Measurements from ENCODE around the gene PLEKHA7.

Gene PLEKHA7

DNA sequence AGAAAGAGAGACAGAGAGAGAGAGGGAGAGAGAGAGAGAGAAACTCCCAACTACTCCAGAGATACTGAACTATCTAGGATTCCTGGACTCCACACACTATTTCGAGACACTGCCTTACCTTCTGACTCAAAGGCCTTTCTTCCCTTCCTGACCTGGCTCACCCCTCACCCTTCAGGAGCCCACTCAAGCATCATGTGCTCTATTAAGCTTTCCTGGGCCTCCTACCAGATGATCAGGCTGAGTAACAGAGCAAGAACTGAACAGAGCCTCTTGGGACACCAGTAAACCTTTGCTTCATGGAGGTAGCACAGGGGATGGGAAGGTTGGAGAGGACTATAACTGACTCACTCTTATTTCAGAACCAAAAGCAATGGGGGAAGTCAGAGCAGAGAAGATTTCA, 31.4 kb downstream of the PLEKHA7 start:
- DNase-seq (ENCODE audit: low spot score in 2 of 2) (no peak), ATAC-seq (replicated peaks; ENCODE audit: extremely low read depth, poor library complexity, severe bottlenecking) (no peak)
- Mint-ChIP-seq H3K27ac (ENCODE audit: low read depth) (no peak overlapping the region), H3K36me3 (ENCODE audit: insufficient read depth) (peaks cover 9% of the 10 kb centered on the region), H3K9me3 (no peaks in the 10 kb centered on the region), H3K4me1 (peaks cover 25% of the 10 kb centered on the region), H3K4me3 (no peak overlapping the region), H3K27me3 (no peaks in the 10 kb centered on the region)

DNA sequence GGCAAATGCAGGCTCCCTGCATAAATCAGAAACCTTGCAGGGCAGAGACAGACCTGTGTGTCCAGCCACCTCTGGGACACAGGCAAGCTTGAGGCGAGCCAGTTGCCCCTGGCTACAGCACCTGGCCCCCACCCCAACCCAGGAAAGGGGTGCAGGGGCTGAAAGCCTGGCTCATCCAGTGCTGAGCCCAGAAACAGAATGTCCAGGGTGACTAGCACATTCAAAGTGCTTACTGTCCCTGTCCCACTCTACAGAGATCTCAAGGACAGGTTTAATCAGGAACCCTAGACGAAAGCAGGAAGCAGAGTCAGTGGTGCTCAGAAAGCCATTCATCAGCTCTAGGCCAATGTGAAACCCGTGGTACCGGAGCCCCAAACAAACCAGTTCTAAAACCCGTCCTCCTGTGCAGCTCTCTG, 31.9 kb downstream of the PLEKHA7 start:
- Mint-ChIP-seq H3K4me3 (no peak overlapping the region), H3K36me3 (ENCODE audit: insufficient read depth) (peaks cover 9% of the 10 kb centered on the region), H3K4me1 (peaks cover 19% of the 10 kb centered on the region), H3K27me3 (no peaks in the 10 kb centered on the region), H3K9me3 (no peaks in the 10 kb centered on the region), H3K27ac (ENCODE audit: low read depth) (no peak overlapping the region)
- ATAC-seq (replicated peaks; ENCODE audit: extremely low read depth, poor library complexity, severe bottlenecking) (no peak), DNase-seq (ENCODE audit: low spot score in 2 of 2) (no peak)

DNA sequence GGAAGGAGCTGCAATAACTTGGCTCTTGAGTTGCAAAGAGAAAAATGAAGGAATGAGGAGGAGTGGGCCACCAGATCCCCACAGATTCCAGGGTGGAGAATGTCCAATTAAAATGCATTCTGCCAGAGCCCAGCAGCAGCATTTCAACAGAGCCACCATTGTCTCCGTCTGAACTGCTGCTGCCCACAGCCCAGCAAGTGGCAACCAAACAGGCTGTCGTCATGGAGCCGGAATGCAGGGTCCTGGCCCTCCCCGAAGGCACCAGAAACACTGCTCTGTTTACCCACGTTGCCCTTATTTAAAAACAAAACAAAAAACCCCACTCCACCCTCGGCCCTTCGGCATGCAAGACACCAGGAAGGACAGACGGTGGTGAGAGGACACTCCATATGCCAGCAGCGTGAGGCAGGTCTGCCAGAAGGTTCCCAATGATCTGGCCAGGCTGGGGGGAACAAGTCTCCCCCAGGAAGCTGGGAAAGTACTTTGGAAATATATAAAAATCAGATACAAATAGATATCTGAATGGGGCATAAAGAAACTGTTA, 32.5 kb downstream of the PLEKHA7 start:
- DNase-seq (ENCODE audit: low spot score in 2 of 2), result no peak
- Mint-ChIP-seq H3K27ac (ENCODE audit: low read depth) (no peak overlapping the region), H3K9me3 (no peaks in the 10 kb centered on the region), H3K4me1 (peaks cover 17% of the 10 kb centered on the region), H3K4me3 (no peak overlapping the region), H3K36me3 (ENCODE audit: insufficient read depth) (peaks cover 9% of the 10 kb centered on the region), H3K27me3 (no peaks in the 10 kb centered on the region)
- ATAC-seq (replicated peaks; ENCODE audit: extremely low read depth, poor library complexity, severe bottlenecking), result no peak

DNA sequence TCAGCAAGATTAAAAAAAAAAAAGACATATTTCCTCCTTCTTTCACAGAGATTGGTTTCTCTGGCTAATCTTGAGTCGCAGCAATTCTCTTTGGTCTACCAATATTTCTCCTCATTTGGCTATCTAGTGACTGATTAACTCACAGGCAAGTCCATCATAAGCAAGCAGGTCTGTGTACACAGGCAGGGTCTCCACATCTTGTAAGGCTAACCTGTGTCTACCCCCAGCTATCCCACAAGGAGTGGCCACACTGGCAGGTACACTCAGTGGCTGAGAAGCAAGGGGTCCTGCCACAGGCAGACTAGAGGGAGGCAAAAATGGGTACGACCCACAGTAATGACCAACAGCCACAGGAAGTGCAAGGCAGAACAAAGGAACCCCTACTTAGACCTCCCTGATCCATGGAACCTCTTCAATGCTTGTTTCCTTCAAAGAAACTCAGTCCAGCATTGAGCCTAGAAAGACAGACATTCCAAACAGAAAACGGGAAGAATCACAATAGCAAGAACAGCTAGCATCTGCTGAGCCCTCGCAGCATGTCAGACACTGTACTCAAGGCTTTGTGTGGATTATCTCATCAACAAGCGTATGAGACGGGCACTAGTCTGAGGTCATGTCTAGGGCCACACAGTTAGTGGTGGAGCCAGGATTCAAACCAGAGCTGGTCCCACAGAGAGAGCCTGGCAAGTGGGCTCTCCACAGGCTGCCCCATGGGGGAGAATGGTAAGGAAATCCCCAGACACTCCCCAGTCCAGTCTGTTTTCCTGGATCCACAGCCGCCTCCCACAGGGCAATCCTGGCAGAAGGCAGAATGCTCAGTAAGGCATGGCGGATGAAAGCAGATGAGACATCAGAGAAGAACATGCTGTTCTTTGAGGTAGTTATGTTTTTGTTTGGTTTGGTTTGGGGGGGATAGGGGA, 34.3 kb downstream of the PLEKHA7 start:
- H3K27ac Mint-ChIP-seq (ENCODE audit: low read depth), result no peak overlapping the region
- ATAC-seq (replicated peaks; ENCODE audit: extremely low read depth, poor library complexity, severe bottlenecking), result no peak

DNA sequence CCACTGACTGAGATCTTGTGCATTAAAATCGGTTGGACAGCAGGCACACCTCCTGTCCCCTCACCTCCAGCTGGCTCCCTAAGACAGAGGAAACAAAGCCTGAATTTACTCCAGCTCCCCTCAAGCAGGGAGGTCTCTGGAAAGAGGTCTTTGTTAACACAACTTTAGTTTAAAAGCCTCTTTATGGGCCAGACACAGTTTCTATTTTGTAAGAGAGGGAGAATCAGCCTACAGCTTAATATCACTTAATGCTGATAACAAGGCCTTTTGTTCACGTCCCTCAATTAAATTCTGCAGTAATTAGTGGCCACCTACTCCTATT, 36.3 kb downstream of the PLEKHA7 start:
- DNase-seq (ENCODE audit: low spot score in 2 of 2), result no peak
- Mint-ChIP-seq H3K4me3 (no peak overlapping the region), H3K27ac (ENCODE audit: low read depth) (no peak overlapping the region), H3K36me3 (ENCODE audit: insufficient read depth) (no peaks in the 10 kb centered on the region), H3K4me1 (no peaks in the 10 kb centered on the region), H3K27me3 (no peaks in the 10 kb centered on the region), H3K9me3 (no peaks in the 10 kb centered on the region)
- ATAC-seq (replicated peaks; ENCODE audit: extremely low read depth, poor library complexity, severe bottlenecking), result no peak

More for the DNA sequence above, 34.3 kb downstream of the PLEKHA7 start:
- Mint-ChIP-seq H3K4me3 (no peak overlapping the region), H3K27me3 (no peaks in the 10 kb centered on the region), H3K4me1 (no peaks in the 10 kb centered on the region), H3K36me3 (ENCODE audit: insufficient read depth) (no peaks in the 10 kb centered on the region), H3K9me3 (no peaks in the 10 kb centered on the region)
- DNase-seq (ENCODE audit: low spot score in 2 of 2), result no peak

DNA sequence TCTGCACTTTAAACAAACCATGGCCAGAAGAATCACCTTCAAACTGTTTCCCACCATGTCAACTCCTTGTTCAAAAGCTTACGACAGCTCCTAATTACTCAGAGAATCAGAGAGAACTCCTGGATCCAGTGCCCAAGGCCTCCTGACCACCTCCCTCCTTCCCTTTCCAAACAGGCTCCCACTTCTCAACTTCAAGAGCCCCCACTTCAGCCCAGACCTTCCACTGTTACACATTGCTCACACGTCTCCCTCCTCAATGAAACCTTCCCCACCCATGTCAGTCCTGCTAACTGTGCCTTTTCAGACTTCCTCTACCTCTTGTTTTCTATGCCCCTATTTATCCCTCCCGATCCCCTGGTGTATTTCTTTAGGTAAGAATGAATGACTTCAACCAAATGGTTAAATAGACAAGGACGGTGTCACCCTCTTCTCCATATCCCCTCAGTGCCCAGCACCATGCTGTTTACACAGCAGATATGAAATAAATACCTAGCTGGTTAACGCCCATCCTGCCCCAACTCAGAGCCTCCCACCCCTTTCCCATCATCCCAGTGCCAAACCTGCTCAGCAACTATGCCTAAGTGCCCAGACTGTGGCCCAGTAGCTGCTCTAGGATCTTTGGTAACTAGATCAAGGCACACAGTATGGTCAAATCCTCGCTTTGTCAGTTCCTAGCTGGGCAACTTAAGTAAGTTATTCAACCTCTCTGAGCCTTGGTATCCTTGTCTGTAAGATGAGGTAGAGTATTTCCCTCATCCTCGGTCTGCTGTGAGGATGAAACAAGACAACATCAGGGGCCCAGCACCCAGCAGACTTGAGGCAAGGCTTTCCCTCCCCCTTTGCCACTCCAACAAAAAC, 36.8 kb downstream of the PLEKHA7 start:
- Mint-ChIP-seq H3K4me3 (no peak overlapping the region), H3K9me3 (no peaks in the 10 kb centered on the region), H3K27ac (ENCODE audit: low read depth) (no peak overlapping the region), H3K4me1 (no peaks in the 10 kb centered on the region), H3K36me3 (ENCODE audit: insufficient read depth) (no peaks in the 10 kb centered on the region), H3K27me3 (no peaks in the 10 kb centered on the region)
- DNase-seq (ENCODE audit: low spot score in 2 of 2) (no peak), ATAC-seq (replicated peaks; ENCODE audit: extremely low read depth, poor library complexity, severe bottlenecking) (no peak)

DNA sequence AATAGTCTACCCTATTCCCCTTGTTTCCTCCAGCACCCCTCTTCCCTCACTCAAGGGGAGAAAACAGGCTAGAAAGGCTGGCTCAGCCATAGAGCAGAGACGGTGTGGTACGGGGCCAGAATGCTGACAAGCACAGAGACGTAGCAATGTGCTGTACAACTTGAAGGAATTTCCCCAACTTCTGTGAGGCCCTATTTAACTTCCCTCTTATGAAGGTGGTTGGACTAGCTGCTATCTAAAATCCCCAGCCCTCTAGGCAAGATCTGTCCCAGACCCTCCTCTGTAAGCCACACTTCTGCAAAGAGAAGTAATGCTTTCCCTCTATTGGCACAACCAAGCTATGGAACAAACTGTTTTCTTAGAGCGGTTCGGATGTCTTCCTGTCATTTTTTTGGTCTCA, 37.8 kb downstream of the PLEKHA7 start:
- ATAC-seq (replicated peaks; ENCODE audit: extremely low read depth, poor library complexity, severe bottlenecking), result no peak
- Mint-ChIP-seq H3K36me3 (ENCODE audit: insufficient read depth) (no peaks in the 10 kb centered on the region), H3K4me3 (no peak overlapping the region), H3K9me3 (no peaks in the 10 kb centered on the region), H3K4me1 (no peaks in the 10 kb centered on the region), H3K27me3 (no peaks in the 10 kb centered on the region), H3K27ac (ENCODE audit: low read depth) (no peak overlapping the region)
- DNase-seq (ENCODE audit: low spot score in 2 of 2), result no peak

DNA sequence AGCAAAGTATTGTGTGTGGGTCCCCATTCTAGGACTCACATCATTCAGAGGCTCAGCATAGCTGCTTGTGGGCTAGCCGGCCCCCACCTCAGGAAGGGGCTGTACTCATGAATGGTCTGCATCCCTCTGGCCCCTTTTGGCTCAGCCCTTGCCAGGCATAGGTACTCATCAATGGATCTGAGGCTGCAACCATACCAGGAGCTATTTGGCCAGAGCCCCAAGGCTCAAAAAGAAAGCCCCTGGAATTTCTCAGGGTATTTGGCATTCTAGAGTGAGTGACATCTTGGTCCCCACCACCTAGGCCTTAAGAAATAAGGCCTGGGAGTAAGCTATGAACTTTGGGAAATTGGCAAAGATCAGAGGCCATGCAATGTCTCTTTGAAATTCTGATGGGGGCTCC, 38.3 kb downstream of the PLEKHA7 start:
- ATAC-seq (replicated peaks; ENCODE audit: extremely low read depth, poor library complexity, severe bottlenecking) (no peak), DNase-seq (ENCODE audit: low spot score in 2 of 2) (no peak)
- Mint-ChIP-seq H3K36me3 (ENCODE audit: insufficient read depth) (no peaks in the 10 kb centered on the region), H3K27me3 (no peaks in the 10 kb centered on the region), H3K4me3 (no peak overlapping the region), H3K27ac (ENCODE audit: low read depth) (no peak overlapping the region), H3K4me1 (no peaks in the 10 kb centered on the region), H3K9me3 (no peaks in the 10 kb centered on the region)

DNA sequence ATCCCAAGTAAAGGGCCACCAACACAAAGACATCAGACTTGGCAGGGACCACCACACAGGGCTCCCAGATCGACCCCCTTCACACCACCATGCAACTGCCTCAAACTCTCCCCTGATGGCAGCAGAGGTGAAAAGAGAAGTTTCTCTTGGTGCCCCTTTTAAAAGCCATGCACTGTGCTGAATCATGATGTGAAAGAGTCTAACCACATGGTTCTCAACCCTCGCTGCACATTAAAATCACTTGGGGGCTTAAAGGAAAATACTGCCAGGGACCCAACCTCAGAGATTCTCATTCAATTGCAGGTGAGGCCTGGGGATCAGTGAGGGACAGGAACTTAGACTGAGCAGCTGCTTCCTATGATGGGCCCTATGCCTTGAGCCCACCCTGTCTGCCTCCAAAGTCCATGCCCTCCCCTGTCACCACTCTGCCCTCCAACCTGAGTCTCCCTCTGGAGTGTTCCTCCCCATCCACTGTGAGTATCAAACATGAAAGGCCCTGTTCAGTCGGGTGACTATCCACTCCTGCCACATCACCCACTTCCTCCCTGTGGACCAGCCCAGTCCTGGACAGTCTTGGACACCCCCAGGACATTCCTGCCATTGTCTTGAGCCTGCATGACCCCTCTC, 40.8 kb downstream of the PLEKHA7 start:
- ATAC-seq (replicated peaks; ENCODE audit: extremely low read depth, poor library complexity, severe bottlenecking) (no peak), DNase-seq (ENCODE audit: low spot score in 2 of 2) (no peak)
- H3K27ac Mint-ChIP-seq (ENCODE audit: low read depth), result peak overlapping the region; percentile 44
- no peaks in the 10 kb centered on the region for H3K4me1 Mint-ChIP-seq
- H3K4me3 Mint-ChIP-seq, result no peak overlapping the region
- H3K27me3 Mint-ChIP-seq, result no peaks in the 10 kb centered on the region
- no peaks in the 10 kb centered on the region for H3K36me3 Mint-ChIP-seq (ENCODE audit: insufficient read depth)
- no peaks in the 10 kb centered on the region for H3K9me3 Mint-ChIP-seq

DNA sequence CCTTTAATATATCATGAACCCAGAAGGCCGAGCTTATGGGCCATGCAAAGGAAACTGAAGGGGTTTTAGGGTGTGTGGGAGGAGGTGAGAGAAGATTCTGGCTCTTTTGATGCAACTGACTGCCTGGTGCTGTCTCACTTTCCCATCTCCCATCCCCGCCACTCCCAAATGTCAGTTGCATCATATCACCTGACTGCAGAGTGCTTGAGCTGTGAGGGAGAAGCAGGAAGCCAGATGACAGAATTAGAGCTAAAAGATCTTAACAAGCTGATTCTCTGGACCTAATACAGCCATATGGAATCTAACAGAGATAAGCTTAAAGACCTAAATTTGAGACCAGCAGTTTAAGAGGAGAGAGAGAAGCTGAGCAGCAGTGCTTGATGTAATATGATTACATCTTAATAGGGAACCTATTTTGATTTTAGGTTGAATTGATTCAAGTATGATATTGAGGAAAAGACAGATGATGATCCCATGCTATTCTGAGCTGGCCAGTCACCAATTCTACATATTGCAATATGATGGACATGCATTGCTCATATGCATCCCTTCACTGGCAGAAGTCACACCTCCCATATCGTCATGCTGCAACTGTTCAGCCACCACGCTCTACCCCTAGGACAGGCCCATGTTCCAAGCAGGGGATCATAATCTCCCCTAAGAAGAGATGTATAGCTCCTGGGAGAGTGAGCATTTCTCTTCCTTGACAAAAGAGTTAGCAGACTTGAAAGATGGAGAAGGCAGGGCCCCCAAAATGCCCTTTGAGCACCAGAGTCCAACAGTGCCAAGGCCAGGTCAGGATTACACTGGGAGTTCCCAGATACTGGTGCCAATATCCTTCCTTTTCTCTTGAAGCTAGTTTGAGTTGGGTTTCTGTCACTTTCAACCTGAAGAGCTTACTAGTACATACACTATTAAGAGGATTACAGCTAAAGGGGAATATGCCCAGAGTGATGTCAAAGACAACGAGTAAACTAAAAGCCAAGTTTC, 44.9 kb downstream of the PLEKHA7 start:
- no peak for ATAC-seq (replicated peaks; ENCODE audit: extremely low read depth, poor library complexity, severe bottlenecking)
- Mint-ChIP-seq H3K4me3 (no peak overlapping the region), H3K36me3 (ENCODE audit: insufficient read depth) (no peaks in the 10 kb centered on the region), H3K27me3 (no peaks in the 10 kb centered on the region), H3K9me3 (no peaks in the 10 kb centered on the region), H3K4me1 (peaks cover 8% of the 10 kb centered on the region), H3K27ac (ENCODE audit: low read depth) (no peak overlapping the region)
- no peak for DNase-seq (ENCODE audit: low spot score in 2 of 2)

DNA sequence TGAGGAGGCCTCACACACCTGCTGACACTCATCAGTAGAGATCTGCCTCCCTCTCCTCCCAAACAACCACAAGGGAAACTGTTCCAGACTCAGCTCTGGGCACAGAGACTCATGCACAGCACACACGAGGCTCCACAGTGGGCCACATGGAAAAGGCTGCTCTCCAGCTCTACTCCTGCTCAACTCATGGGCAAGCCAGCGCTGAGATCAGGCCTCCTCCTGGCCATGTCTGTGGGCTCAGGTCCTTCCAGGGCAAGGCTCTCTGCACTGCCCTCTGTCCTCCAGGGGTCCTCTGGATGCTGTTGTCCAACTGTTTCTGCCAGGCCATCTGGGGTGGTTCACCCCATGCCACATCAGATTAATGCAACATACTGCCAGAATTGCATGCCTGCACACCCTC, 46.0 kb downstream of the PLEKHA7 start:
- no peak for DNase-seq (ENCODE audit: low spot score in 2 of 2)
- Mint-ChIP-seq H3K4me1 (peaks cover 8% of the 10 kb centered on the region), H3K27me3 (no peaks in the 10 kb centered on the region), H3K9me3 (no peaks in the 10 kb centered on the region), H3K36me3 (ENCODE audit: insufficient read depth) (no peaks in the 10 kb centered on the region), H3K27ac (ENCODE audit: low read depth) (no peak overlapping the region), H3K4me3 (no peak overlapping the region)
- no peak for ATAC-seq (replicated peaks; ENCODE audit: extremely low read depth, poor library complexity, severe bottlenecking)

All from central memory CD8-positive, alpha-beta T cell (primary cell).